Chondrocyte (in vitro differentiated cells): ENCODE results near the gene KBTBD13. TPM values are rescaled to one million over a fixed set of nuclear protein-coding genes. Genes with fewer than 3 reads are reported as not detected.

Source experiments
- DNase-seq: peaks from one replicate; pipeline ENCODE4 v3.0.0; 2021; ENCODE audit warnings: mixed read lengths, low spot score
- H3K27ac Mint-ChIP-seq: one replicate; pipeline ENCODE4 v1.8.0; 2021; ENCODE audit warnings: mild to moderate bottlenecking, moderate library complexity, mixed read lengths; ENCODE audit not compliant: unreplicated experiment
- H3K27me3 Mint-ChIP-seq: 2 replicates; pipeline ENCODE4 v1.8.0; 2021; ENCODE audit warnings: low read depth, mixed read lengths
- H3K36me3 Mint-ChIP-seq: 2 replicates; pipeline ENCODE4 v1.8.0; 2021; ENCODE audit warnings: low read depth, mixed read lengths
- H3K4me1 Mint-ChIP-seq: 2 replicates; pipeline ENCODE4 v1.8.0; 2021; ENCODE audit warnings: low read depth, mild to moderate bottlenecking, mixed read lengths
- H3K4me3 Mint-ChIP-seq: one replicate; pipeline ENCODE4 v1.8.0; 2021; ENCODE audit warnings: mild to moderate bottlenecking, moderate library complexity, mixed read lengths; ENCODE audit not compliant: unreplicated experiment
- H3K9me3 Mint-ChIP-seq: 2 replicates; pipeline ENCODE4 v1.8.0; 2021; ENCODE audit warnings: low read depth, mixed read lengths
- CTCF ChIP-seq: fragments of 200-600 bp; sonication (generic); IDR thresholded peaks from 2 replicates; pipeline ENCODE4 v1.5.0; 2021; ENCODE audit warnings: antibody characterized with exemption, mild to moderate bottlenecking, moderate library complexity
- total RNA-seq: library from RNA; stranded (reverse); gene quantifications from 3 replicates; pipeline ENCODE4 v1.2.1, GENCODE V29; 2021

KBTBD13 gene
- total RNA-seq, 1 donor from 2014 or later = not detected

DNA sequence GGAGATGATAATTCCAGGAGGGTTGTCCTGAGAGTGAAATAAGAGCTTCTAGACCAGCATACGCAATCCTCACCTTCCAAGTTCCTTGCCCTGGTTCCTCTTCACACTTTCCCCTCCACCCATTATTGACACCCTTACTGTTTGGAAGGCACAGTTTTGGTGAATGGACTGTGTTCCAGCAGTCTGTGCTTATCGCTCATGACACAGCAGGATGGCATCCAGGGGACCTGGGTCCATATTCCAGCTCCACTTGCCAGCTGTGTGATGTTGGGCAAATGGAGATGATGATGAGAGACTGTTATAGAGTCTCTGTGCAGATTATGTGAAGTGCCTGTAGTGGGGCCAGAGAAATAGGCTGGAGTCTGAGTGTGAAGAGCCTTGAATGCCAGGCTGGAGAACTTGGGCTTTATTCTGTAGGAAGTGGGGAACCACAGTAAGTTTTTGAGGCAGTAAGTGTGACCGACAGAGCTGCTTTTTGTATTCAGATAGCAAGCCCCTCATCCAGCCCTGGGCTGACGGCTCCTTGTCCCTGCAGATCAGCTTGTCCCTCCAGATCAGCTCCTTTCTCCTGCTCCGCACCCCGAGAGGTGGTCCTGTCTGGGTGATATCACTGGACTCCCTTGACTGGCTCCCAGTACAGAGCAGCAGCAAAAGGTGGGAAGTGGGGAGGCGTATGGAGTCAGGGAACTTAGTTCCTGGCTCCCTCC, 8.1 kb downstream of the KBTBD13 start:
- H3K36me3 Mint-ChIP-seq = no peaks in the 10 kb centered on the region
- peak; percentile 73 for DNase-seq
- peaks cover 38% of the 10 kb centered on the region for H3K4me1 Mint-ChIP-seq
- no peaks in the 10 kb centered on the region for H3K9me3 Mint-ChIP-seq
- H3K27ac Mint-ChIP-seq = no peak overlapping the region
- no peak for TF ChIP-seq CTCF
- H3K27me3 Mint-ChIP-seq = peaks cover 17% of the 10 kb centered on the region
- H3K4me3 Mint-ChIP-seq = no peak overlapping the region

DNA sequence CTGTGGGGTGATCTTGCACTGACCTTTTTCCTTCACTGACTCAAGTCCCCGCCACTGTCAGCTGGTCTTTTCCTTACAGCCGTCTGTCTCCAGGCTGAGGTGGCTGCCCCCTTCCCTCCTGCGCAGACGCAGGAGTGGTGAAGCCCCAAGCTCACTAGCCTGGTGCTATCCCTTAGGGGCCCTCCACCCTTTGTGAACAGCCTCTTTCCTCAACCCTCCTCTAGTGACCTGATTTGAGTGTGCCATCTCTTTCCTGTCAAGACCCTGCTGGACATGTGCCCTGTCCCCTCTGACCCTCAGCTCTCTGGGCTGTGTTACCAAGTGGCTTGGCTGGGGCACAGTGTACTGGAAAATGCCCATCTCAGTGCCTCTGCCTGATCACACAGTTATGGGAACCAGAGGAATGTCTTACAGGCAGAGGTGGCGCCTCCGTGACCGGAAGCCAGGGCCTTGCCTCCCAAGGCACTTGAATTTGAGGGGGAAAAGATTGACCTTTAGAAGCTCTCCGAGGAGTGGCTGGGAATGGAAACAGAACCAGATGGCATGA, 8.7 kb downstream of the KBTBD13 start:
- DNase-seq = no peak
- no peaks in the 10 kb centered on the region for H3K9me3 Mint-ChIP-seq
- H3K27me3 Mint-ChIP-seq = peaks cover 17% of the 10 kb centered on the region
- H3K4me3 Mint-ChIP-seq = no peak overlapping the region
- TF ChIP-seq CTCF = no peak
- peaks cover 38% of the 10 kb centered on the region for H3K4me1 Mint-ChIP-seq
- H3K27ac Mint-ChIP-seq = peak overlapping the region; percentile 10
- H3K36me3 Mint-ChIP-seq = no peaks in the 10 kb centered on the region

DNA sequence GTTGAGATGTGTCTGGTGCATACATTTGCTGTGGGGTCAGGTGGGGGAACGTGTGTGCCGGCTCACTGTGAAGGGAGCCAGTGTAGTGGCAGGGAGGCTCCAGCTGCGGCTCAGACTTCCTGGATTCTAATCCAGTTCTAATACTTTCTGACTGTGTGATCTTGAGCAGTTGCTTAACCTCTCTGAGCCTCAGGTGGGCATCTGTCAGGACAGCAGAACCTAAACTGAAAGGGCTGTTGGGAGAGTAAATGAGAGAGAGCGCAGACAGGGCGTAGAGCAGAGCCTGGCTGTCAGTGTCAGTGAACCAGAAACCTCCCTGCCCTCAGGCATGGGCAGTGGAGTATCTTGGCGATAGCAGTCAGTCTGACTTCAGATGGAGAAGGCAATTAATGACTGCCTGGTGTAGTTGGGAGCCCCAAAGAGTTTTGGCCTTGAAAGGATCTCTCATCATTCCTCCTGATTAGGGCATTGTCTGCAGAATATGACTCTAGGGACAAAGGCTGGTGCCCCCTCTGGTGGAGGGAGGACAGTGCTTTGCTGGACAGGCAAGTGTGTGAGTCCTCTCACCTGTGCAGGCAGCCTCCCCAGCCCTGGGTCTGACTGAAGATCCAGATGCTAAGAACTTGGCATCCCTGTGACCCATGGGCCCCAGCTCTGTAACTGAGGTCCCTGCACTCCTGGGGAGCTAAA, 9.6 kb downstream of the KBTBD13 start:
- Mint-ChIP-seq H3K36me3 (no peaks in the 10 kb centered on the region), H3K27ac (no peak overlapping the region), H3K9me3 (no peaks in the 10 kb centered on the region), H3K4me1 (peaks cover 36% of the 10 kb centered on the region), H3K27me3 (peaks cover 17% of the 10 kb centered on the region), H3K4me3 (no peak overlapping the region)
- DNase-seq = peak; percentile 15
- peak; percentile 70 for TF ChIP-seq CTCF

GRCh38 chr15:65086680-65087111, 10.2 kb downstream of the KBTBD13 start:
- H3K4me1 Mint-ChIP-seq = peaks cover 31% of the 10 kb centered on the region
- peak; percentile 49 for DNase-seq

More at GRCh38 chr15:65086680-65087111, 10.2 kb downstream of the KBTBD13 start:
- no peaks in the 10 kb centered on the region for H3K36me3 Mint-ChIP-seq
- peak; percentile 51 for TF ChIP-seq CTCF
- H3K27me3 Mint-ChIP-seq = peaks cover 17% of the 10 kb centered on the region
- H3K9me3 Mint-ChIP-seq = no peaks in the 10 kb centered on the region
- no peak overlapping the region for H3K4me3 Mint-ChIP-seq
- H3K27ac Mint-ChIP-seq = no peak overlapping the region
